Smooth muscle cell (in vitro differentiated cells): ENCODE data around the gene SNX11. TPM values are rescaled to one million over a fixed set of nuclear protein-coding genes. Genes with fewer than 3 reads are reported as not detected.

Experiments used
- DNase-seq: peaks from one replicate; lab custom pipeline; 2025; ENCODE audit not compliant: unreplicated experiment; lab: John Stamatoyannopoulos, UW
- H2AFZ ChIP-seq: fragments of 200-600 bp; sonication (generic); 2 replicates; pipeline ENCODE4 v1.6.0; 2016; ENCODE audit warnings: antibody characterized with exemption, low read depth, mild to moderate bottlenecking
- H3F3A ChIP-seq: fragments of 200-600 bp; sonication (generic); 2 replicates; pipeline ENCODE4 v1.6.0; 2017; ENCODE audit warnings: antibody characterized with exemption, low read depth
- H3K27ac ChIP-seq: fragments of 200-600 bp; sonication (generic); 2 replicates; pipeline ENCODE4 v1.5.1; 2016; ENCODE audit warnings: low read depth, mild to moderate bottlenecking
- H3K27me3 ChIP-seq: fragments of 200-600 bp; sonication (generic); 2 replicates; pipeline ENCODE4 v1.6.1; 2016; ENCODE audit warnings: low read depth, mild to moderate bottlenecking
- H3K36me3 ChIP-seq: fragments of 200-600 bp; sonication (generic); 2 replicates; pipeline ENCODE4 v1.5.1; 2016; ENCODE audit warnings: low read depth
- H3K4me1 ChIP-seq: fragments of 200-600 bp; sonication (generic); 2 replicates; pipeline ENCODE4 v1.5.1; 2016; ENCODE audit warnings: low read depth
- H3K4me2 ChIP-seq: fragments of 200-600 bp; sonication (generic); 2 replicates; pipeline ENCODE4 v1.6.0; 2016; ENCODE audit warnings: mild to moderate bottlenecking
- H3K4me3 ChIP-seq: fragments of 200-600 bp; sonication (generic); 2 replicates; pipeline ENCODE4 v1.5.1; 2016; ENCODE audit warnings: mild to moderate bottlenecking
- H3K79me2 ChIP-seq: fragments of 200-600 bp; sonication (generic); 2 replicates; pipeline ENCODE4 v1.6.0; 2016; ENCODE audit warnings: low read depth, mild to moderate bottlenecking
- H3K9ac ChIP-seq: fragments of 200-600 bp; sonication (generic); 2 replicates; pipeline ENCODE4 v1.6.0; 2016; ENCODE audit warnings: low read depth
- H3K9me3 ChIP-seq: fragments of 200-600 bp; sonication (generic); replicated peaks from 2 replicates; pipeline ENCODE4 v1.5.1; 2016; ENCODE audit warnings: low read depth
- H4K20me1 ChIP-seq: fragments of 200-600 bp; sonication (generic); 2 replicates; pipeline ENCODE4 v1.6.0; 2016; ENCODE audit warnings: low read depth
- CTCF ChIP-seq: fragments of 200-600 bp; sonication (generic); IDR thresholded peaks from 2 replicates; pipeline ENCODE4 v1.5.1; 2017; ENCODE audit warnings: borderline replicate concordance, mild to moderate bottlenecking, antibody characterized with exemption; ENCODE audit not compliant: insufficient read depth, poor library complexity, severe bottlenecking
- WGBS: methylation state at CpG from one replicate; pipeline ENCODE4 v1.1.7; 2016; ENCODE audit warnings: low lambda C conversion rate; 5-methylcytosine and 5-hydroxymethylcytosine counted together
- polyA plus RNA-seq: library from polyadenylated mRNA; unstranded; fragments of >200 nt; fragmentation: Nextera tagmentation; extraction: Ambion mirVana; gene quantifications from 2 replicates; pipeline ENCODE4 v1.2.1, GENCODE V29; 2016
- total RNA-seq: library from RNA; depleted of rRNA; stranded (reverse); fragments of >200 nt; gene quantifications from 2 replicates; pipeline ENCODE4 v1.2.3, GENCODE V29; 2014

Gene SNX11
- total and polyA plus RNA-seq, 2 experiments from 2014 or later: 15.3 to 22.9 TPM

- H3K9ac ChIP-seq: no peak overlapping the region
- H3K4me1 ChIP-seq: peaks cover 30% of the 10 kb centered on the region
- no peaks in the 10 kb centered on the region for H3F3A ChIP-seq
- no peak overlapping the region for H3K4me3 ChIP-seq
- 96% methylated on average over 4 of the region's 4 CpGs for WGBS
- TF ChIP-seq CTCF: no peak
- H4K20me1 ChIP-seq: no peaks in the 10 kb centered on the region
- no peaks in the 10 kb centered on the region for H3K79me2 ChIP-seq
- DNase-seq: no peak
- no peaks in the 10 kb centered on the region for H3K9me3 ChIP-seq
- no peak overlapping the region for H3K4me2 ChIP-seq
- no peak overlapping the region for H2AFZ ChIP-seq
- peaks cover 10% of the 10 kb centered on the region for H3K36me3 ChIP-seq
- H3K27ac ChIP-seq: no peak overlapping the region
- H3K27me3 ChIP-seq: no peaks in the 10 kb centered on the region
Observed at GRCh38 chr17:48123776-48124388, 16.3 kb downstream of the SNX11 start.

GRCh38 chr17:48125829-48126531, 18.4 kb downstream of the SNX11 start:
- H3F3A ChIP-seq: no peaks in the 10 kb centered on the region
- H2AFZ ChIP-seq: no peak overlapping the region
- no peaks in the 10 kb centered on the region for H3K79me2 ChIP-seq
- TF ChIP-seq CTCF: no peak
- H4K20me1 ChIP-seq: no peaks in the 10 kb centered on the region
- peaks cover 36% of the 10 kb centered on the region for H3K4me1 ChIP-seq
- no peaks in the 10 kb centered on the region for H3K27me3 ChIP-seq
- no peak for DNase-seq
- H3K4me3 ChIP-seq: no peak overlapping the region
- H3K9me3 ChIP-seq: no peaks in the 10 kb centered on the region
- H3K27ac ChIP-seq: no peak overlapping the region
- no peak overlapping the region for H3K9ac ChIP-seq
- H3K36me3 ChIP-seq: peaks cover 7% of the 10 kb centered on the region
- no peak overlapping the region for H3K4me2 ChIP-seq
- 66% methylated on average over 9 of the region's 9 CpGs for WGBS

- Histone ChIP-seq H3F3A (no peaks in the 10 kb centered on the region), H3K4me3 (no peak overlapping the region), H3K79me2 (no peaks in the 10 kb centered on the region), H4K20me1 (no peaks in the 10 kb centered on the region), H3K9me3 (no peaks in the 10 kb centered on the region), H3K27ac (no peak overlapping the region), H3K27me3 (no peaks in the 10 kb centered on the region), H3K36me3 (peaks cover 2% of the 10 kb centered on the region), H3K9ac (no peak overlapping the region), H2AFZ (no peak overlapping the region), H3K4me1 (peaks cover 35% of the 10 kb centered on the region), H3K4me2 (no peak overlapping the region)
- TF ChIP-seq CTCF: no peak
- no peak for DNase-seq
- WGBS: 91% methylated on average over 7 of the region's 7 CpGs
Observed at GRCh38 chr17:48126532-48126850, 18.9 kb downstream of the SNX11 start.
